ENCODE results near the gene KRTAP13-3.

DNA sequence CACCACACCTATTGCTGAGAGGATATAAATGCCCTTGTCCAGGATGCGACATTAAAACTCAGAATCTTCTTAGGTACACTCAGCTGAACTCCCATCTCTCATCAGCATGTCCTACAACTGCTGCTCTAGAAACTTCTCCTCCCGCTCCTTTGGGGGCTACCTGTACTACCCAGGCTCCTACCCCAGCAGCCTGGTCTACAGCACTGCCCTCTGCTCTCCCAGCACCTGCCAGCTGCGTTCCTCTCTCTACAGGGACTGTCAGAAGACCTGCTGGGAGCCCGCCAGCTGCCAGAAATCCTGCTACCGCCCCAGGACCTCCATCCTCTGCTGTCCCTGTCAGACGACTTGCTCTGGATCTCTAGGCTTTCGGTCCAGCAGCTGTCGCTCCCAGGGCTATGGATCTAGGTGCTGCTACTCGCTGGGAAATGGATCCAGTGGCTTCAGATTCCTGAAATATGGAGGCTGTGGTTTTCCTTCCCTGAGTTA lies 4.5 kb upstream of the KRTAP13-3 start, which contains the start of gene KRTAP13-4:
- TF ChIP-seq, protein P1, sequence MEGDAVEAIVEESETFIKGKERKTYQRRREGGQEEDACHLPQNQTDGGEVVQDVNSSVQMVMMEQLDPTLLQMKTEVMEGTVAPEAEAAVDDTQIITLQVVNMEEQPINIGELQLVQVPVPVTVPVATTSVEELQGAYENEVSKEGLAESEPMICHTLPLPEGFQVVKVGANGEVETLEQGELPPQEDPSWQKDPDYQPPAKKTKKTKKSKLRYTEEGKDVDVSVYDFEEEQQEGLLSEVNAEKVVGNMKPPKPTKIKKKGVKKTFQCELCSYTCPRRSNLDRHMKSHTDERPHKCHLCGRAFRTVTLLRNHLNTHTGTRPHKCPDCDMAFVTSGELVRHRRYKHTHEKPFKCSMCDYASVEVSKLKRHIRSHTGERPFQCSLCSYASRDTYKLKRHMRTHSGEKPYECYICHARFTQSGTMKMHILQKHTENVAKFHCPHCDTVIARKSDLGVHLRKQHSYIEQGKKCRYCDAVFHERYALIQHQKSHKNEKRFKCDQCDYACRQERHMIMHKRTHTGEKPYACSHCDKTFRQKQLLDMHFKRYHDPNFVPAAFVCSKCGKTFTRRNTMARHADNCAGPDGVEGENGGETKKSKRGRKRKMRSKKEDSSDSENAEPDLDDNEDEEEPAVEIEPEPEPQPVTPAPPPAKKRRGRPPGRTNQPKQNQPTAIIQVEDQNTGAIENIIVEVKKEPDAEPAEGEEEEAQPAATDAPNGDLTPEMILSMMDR (IDR thresholded peaks at IDR 0.05; ENCODE audit: low read length), result no peak
- TF ChIP-seq EZH2 (IDR thresholded peaks at IDR 0.05; ENCODE audit: borderline replicate concordance, low read length), result no peak
